DMS53 (cell line): ENCODE results near the gene XKR8.
"Not testable (repeated sequence)": the region's sequence is repeated elsewhere in the genome, so short reads cannot be mapped to it uniquely, and the experiment has no call there.

Experiments
- DNase-seq: peaks from one replicate; lab custom pipeline; 2025; lab: John Stamatoyannopoulos, UW

The XKR8 gene

GRCh38 chr1:27990920-27991537 lies 31.3 kb downstream of the XKR8 start:
- no peak for DNase-seq

- DNase-seq = no peak
Observed at GRCh38 chr1:27992276-27992675, 32.5 kb downstream of the XKR8 start.

GRCh38 chr1:27993241-27993640 lies 33.5 kb downstream of the XKR8 start:
- DNase-seq = no peak

- DNase-seq = no peak
Observed at GRCh38 chr1:27994060-27994459, 34.3 kb downstream of the XKR8 start.

DNA sequence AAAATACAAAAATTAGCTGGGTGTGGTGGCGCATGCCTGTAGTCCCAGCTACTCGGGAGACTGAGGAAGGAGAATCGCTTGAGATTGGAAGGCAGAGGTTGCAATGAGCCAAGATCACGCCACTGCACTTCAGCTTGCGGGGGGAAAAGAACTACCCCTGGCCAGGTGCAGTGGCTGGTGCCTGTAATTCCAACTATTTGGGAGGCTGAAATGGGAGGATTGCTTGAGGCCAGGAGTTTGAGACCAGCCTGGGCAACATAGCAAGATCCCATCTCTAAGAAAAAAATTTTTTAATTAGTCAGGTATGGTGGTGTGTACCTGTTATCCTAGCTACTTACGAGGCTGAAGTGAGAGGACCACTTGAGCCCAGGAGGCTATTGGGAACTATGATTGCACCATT lies 34.8 kb downstream of the XKR8 start:
- DNase-seq = not testable (repeated sequence)

DNA sequence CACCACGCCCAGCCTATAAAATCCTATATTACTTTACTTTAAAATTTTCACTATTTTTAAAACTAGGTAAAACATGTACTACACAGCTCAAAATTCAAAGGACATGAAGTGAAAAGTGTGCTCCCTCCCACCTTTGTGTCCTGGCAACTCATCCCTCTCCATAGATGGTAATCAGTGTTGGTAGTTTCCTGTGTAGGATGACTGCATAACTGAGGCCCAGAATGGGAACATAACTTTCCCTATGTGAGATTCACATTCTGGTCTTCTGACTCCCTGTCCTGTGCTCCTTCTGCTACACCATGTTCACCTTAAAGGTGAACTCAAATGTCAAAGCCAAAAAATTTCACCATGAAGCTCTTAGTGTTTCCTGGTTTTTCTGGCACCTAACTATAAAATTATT lies 39.3 kb downstream of the XKR8 start:
- no peak for DNase-seq

GRCh38 chr1:28002600-28002999 lies 42.8 kb downstream of the XKR8 start:
- no peak for DNase-seq

DNA sequence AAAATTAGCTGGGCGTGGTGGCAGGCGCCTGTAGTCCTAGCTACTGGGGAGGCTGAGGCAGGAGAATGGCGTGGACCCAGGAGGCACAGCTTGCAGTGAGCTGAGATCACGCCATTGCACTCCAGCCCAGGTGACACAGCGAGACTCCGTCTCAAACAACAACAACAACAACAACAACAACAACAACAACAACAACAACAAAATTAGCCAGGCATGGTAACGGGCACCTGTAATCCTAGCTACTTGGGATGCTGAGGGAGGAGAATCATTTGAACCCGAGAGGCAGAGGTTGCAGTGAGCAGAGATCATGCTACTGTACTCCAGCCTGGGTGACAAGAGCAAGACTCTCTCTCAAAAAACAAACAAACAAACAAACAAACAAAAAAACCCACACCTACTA lies 43.3 kb downstream of the XKR8 start:
- DNase-seq = not testable (repeated sequence)

DNA sequence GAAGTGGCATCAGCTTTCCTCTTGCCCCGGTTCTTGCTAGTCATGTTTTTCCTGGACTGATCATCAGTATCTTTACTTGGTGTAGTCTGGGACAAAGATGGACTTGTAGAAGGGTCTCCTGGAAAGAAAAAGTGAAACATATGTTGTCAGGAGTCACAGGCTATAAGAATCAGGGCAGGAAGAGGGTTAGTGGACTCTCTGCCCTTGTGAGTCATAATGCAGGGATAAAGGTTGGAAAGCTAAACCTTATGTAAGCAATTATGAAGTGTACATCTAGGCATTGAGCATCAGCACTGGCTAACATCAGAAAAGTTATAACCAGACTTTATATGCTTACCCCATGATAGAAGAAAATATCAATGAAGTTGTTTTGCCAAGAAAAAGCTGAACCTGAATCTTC lies 51.2 kb downstream of the XKR8 start:
- no peak for DNase-seq
